GM12878 (cell line): ENCODE results near the gene GOLPH3. TPM values are rescaled to one million over a fixed set of nuclear protein-coding genes. Genes with fewer than 3 reads are reported as not detected.

ENCODE experiments used
- ATAC-seq: fragments of 200-7000 bp; cut with Tn5 transposase; 3 replicates; pipeline ENCODE4 v1.9.1; 2020; ENCODE audit warnings: mild to moderate bottlenecking, moderate library complexity
- BruUV-seq: library from RNA; stranded (reverse); fragments of 400-500 nt; replicated peaks from 2 replicates; lab custom pipeline; 2021; lab: Mats Ljungman, UMichigan
- CTCF ChIA-PET: fragments of 300-600 bp; sonication (Branson Sonifier 250); formaldehyde crosslinking; extraction: SDS; loops from one replicate; lab custom pipeline; 2021; ENCODE audit warnings: inconsistent platforms; lab: Yijun Ruan, JAX
- POLR2A ChIA-PET: fragments of 350-600 bp; formaldehyde crosslinking; extraction: SDS; loops from one replicate; lab custom pipeline; 2021; ENCODE audit warnings: inconsistent platforms; lab: Charles Lee
- RAD21 ChIA-PET: fragments of 300-600 bp; sonication (Branson Sonifier 250); formaldehyde crosslinking; loops from one replicate; lab custom pipeline; 2023; ENCODE audit warnings: antibody characterized with exemption; ENCODE audit not compliant: unreplicated experiment; lab: Charles Lee
- SMC1A ChIA-PET: fragments of 300-600 bp; sonication (Branson Sonifier 250); formaldehyde crosslinking; loops from one replicate; lab custom pipeline; 2023; ENCODE audit not compliant: unreplicated experiment, uncharacterized antibody; lab: Charles Lee
- DNase-seq: peaks from one replicate; pipeline ENCODE4 v3.0.0-alpha.2; 2011; ENCODE audit warnings: low read depth, low spot score
- FAIRE-seq: peaks from 3 replicates; lab custom pipeline; 2011; peaks lifted over from hg19 to GRCh38; lab: Jason Lieb, UNC
- H2AFZ ChIP-seq: 2 replicates; pipeline ENCODE4 v1.6.0; 2011; ENCODE audit warnings: low read depth, low read length, control low read depth; ENCODE audit not compliant: control insufficient read depth
- H3K27ac ChIP-seq: 2 replicates; pipeline ENCODE4 v1.5.1; 2011; ENCODE audit warnings: control low read depth; ENCODE audit not compliant: control insufficient read depth, insufficient read depth
- H3K27me3 ChIP-seq, 2 experiments: replicated peaks in 1 of 2; 2 replicates each; pipeline versions ENCODE4 v1.6.0 to v1.6.1; 2011; ENCODE audit warnings: low read length in 1 of 2; ENCODE audit not compliant: control insufficient read depth in 2 of 2, insufficient read depth in 2 of 2
- H3K36me3 ChIP-seq, 2 experiments: 2 replicates each; pipeline ENCODE4 v1.5.1; 2011; ENCODE audit warnings: low read length in 1 of 2; ENCODE audit not compliant: control insufficient read depth in 2 of 2, insufficient read depth in 2 of 2
- H3K4me1 ChIP-seq: 2 replicates; pipeline ENCODE4 v1.6.1; 2011; ENCODE audit warnings: mild to moderate bottlenecking, low read length, moderate library complexity, mixed read lengths; ENCODE audit not compliant: control insufficient read depth, insufficient read depth
- H3K4me2 ChIP-seq: 2 replicates; pipeline ENCODE4 v1.6.0; 2011; ENCODE audit warnings: control low read depth; ENCODE audit not compliant: control insufficient read depth, insufficient read depth
- H3K4me3 ChIP-seq: fragments of 200-600 bp; sonication (generic); 2 replicates; pipeline ENCODE4 v1.5.1; 2016
- H3K79me2 ChIP-seq: 2 replicates; pipeline ENCODE4 v1.6.0; 2011; ENCODE audit warnings: low read length; ENCODE audit not compliant: control insufficient read depth, insufficient read depth
- H3K9ac ChIP-seq: 2 replicates; pipeline ENCODE4 v1.8.0; 2011; ENCODE audit warnings: low read length, control low read depth, mixed read lengths; ENCODE audit not compliant: control insufficient read depth, insufficient read depth
- H3K9me3 ChIP-seq: replicated peaks from 3 replicates; pipeline ENCODE4 v1.5.1; 2011; ENCODE audit warnings: mild to moderate bottlenecking, low read length; ENCODE audit not compliant: control insufficient read depth, insufficient read depth
- H4K20me1 ChIP-seq: 2 replicates; pipeline ENCODE4 v1.6.0; 2011; ENCODE audit not compliant: control insufficient read depth, insufficient read depth
- BHLHE40 ChIP-seq, 2 experiments: fragments of 450-650 bp in 1 of 2; IDR thresholded peaks; 2 replicates each; pipeline ENCODE4 v1.6.1; 2011 to 2017; ENCODE audit warnings: low read depth in 2 of 2, borderline replicate concordance in 1 of 2, improper control_type of control experiment in 1 of 2, low read length in 1 of 2, mild to moderate bottlenecking in 1 of 2
- BMI1 ChIP-seq: fragments of 450-650 bp; IDR thresholded peaks from 2 replicates; pipeline ENCODE4 v1.6.1; 2016; ENCODE audit warnings: mild to moderate bottlenecking, moderate library complexity, borderline replicate concordance
- CHD1 ChIP-seq: IDR thresholded peaks from 2 replicates; pipeline ENCODE4 v1.6.1; 2012; ENCODE audit warnings: low read depth, low read length, improper control_type of control experiment
- CHD2 ChIP-seq: IDR thresholded peaks from 2 replicates; pipeline ENCODE4 v1.6.1; 2011; ENCODE audit warnings: low read depth, low read length, improper control_type of control experiment, borderline replicate concordance
- CHD4 ChIP-seq: fragments of 200-600 bp; sonication (generic); IDR thresholded peaks from 2 replicates; pipeline ENCODE4 v1.6.1; 2016; ENCODE audit warnings: mild to moderate bottlenecking
- CTCF ChIP-seq, 3 experiments: IDR thresholded peaks in 2 of 3; conservative IDR thresholded peaks in 1 of 3; 2 replicates each; pipeline ENCODE4 v1.5.1; 2011; ENCODE audit warnings: low read depth in 3 of 3, low read length in 3 of 3, mild to moderate bottlenecking in 3 of 3, control low read depth in 2 of 3, moderate library complexity in 2 of 3, inconsistent platforms in 1 of 3, mixed read lengths in 1 of 3; ENCODE audit not compliant: control insufficient read depth in 2 of 3, insufficient read depth in 1 of 3; ENCODE audit errors: extremely low read depth in 1 of 3
- EP300 ChIP-seq, 2 experiments: fragments of 150-350 bp in 1 of 2; IDR thresholded peaks; 2 replicates each; pipeline ENCODE4 v1.6.1; 2011 to 2012; ENCODE audit warnings: low read depth in 2 of 2, low read length in 2 of 2, borderline replicate concordance in 1 of 2, improper control_type of control experiment in 1 of 2, inconsistent platforms in 1 of 2; ENCODE audit not compliant: control insufficient read depth in 1 of 2
- JUNB ChIP-seq: IDR thresholded peaks from 2 replicates; pipeline ENCODE4 v1.6.1; 2016; ENCODE audit warnings: antibody characterized with exemption, mild to moderate bottlenecking
- KAT2A ChIP-seq: conservative IDR thresholded peaks from 2 replicates; pipeline ENCODE4 v1.6.1; 2011; ENCODE audit warnings: low read depth, low read length; ENCODE audit not compliant: control insufficient read depth
- NR2F1 ChIP-seq: fragments of 450-650 bp; conservative IDR thresholded peaks from 2 replicates; pipeline ENCODE4 v1.6.1; 2017; ENCODE audit warnings: mild to moderate bottlenecking
- RAD21 ChIP-seq: IDR thresholded peaks from 2 replicates; pipeline ENCODE4 v1.6.1; 2011; ENCODE audit warnings: mild to moderate bottlenecking, low read depth, low read length, moderate library complexity; ENCODE audit not compliant: insufficient read depth
- SREBF1 ChIP-seq: IDR thresholded peaks from 2 replicates; pipeline ENCODE4 v1.6.1; 2012; ENCODE audit warnings: mild to moderate bottlenecking, low read length
- SUZ12 ChIP-seq: fragments of 200-600 bp; sonication (generic); IDR thresholded peaks from one replicate; pipeline ENCODE4 v1.6.1; 2018; ENCODE audit warnings: antibody characterized with exemption, mild to moderate bottlenecking; ENCODE audit not compliant: unreplicated experiment
- WGBS: methylation state at CpG from one replicate; pipeline ENCODE4 v1.1.6; 2016; ENCODE audit warnings: low lambda C conversion rate; ENCODE audit not compliant: insufficient replicate concordance, insufficient coverage; ENCODE audit errors: missing lambda C conversion rate; 5-methylcytosine and 5-hydroxymethylcytosine counted together
- in situ Hi-C: fragments of 300-500 bp; cut with MboI; formaldehyde crosslinking; loops from 9 replicates; pipeline ENCODE4 v1.14.3; 2018; ENCODE audit warnings: mixed read lengths
- intact Hi-C: fragments of 100-400 bp; cut with micrococcal nuclease; formaldehyde crosslinking; loops from one replicate; pipeline ENCODE4 v1.14.2; 2022; ENCODE audit not compliant: unreplicated experiment
- polyA plus RNA-seq, 11 experiments: library from polyadenylated mRNA; depleted of rRNA in 4 of 11; unstranded in 6 of 11; stranded (reverse) in 5 of 11; fragments of >200 nt; fragmentation: Nextera tagmentation in 4 of 11; fragmentation: Illumina TruSeq in 1 of 11; extraction: Ambion mirVana in 4 of 11; extraction: Trizol in 1 of 11; gene quantifications; 1 replicate in 1 of 11; 2 replicates in 10 of 11; pipeline versions ENCODE4 v1.2.1 to v1.2.3, GENCODE V29; 2011 to 2016; ENCODE audit warnings: inconsistent platforms in 2 of 11, missing spikeins in 2 of 11, low read depth in 1 of 11
- total RNA-seq, 4 experiments: library from RNA; depleted of rRNA in 3 of 4; stranded (reverse); fragments of >200 nt in 3 of 4; fragmentation: Illumina TruSeq in 1 of 4; extraction: Trizol in 1 of 4; gene quantifications; 2 replicates each; pipeline versions ENCODE4 v1.2.1 to v1.2.3, GENCODE V29; 2013 to 2021
- TF ChIP-seq, protein P1 (sequence below): IDR thresholded peaks from 2 replicates; pipeline ENCODE4 v1.6.1; 2011; ENCODE audit warnings: mild to moderate bottlenecking, low read depth, low read length, moderate library complexity; ENCODE audit not compliant: insufficient replicate concordance

Gene GOLPH3
- total and polyA plus RNA-seq, 10 of the 15 experiments (the other 5 are each of a cell fraction or from before 2014, with no cell fraction given): 14.0 to 79.7 (median 43.2) TPM

GRCh38 chr5:32129074-32129598, 45.0 kb downstream of the GOLPH3 start (continued):
- TF ChIP-seq CTCF (IDR thresholded peaks at IDR 0.05 in 2 of 3, conservative IDR thresholded peaks at IDR 0.05 in 1 of 3; ENCODE audit: control insufficient read depth in 2 of 3, extremely low read depth in 1 of 3, insufficient read depth in 1 of 3, low read depth in 3 of 3, low read length in 3 of 3): no peak
- no peak for TF ChIP-seq BMI1
- no peak for TF ChIP-seq SUZ12
- no peak for TF ChIP-seq NR2F1

GRCh38 chr5:32127711-32128110, 46.4 kb downstream of the GOLPH3 start:
- no peak for DNase-seq
- CTCF ChIA-PET: no interaction called here
- no peak for FAIRE-seq
- Histone ChIP-seq H3K27me3 (no peaks in the 10 kb centered on the region), H3K27ac (no peak overlapping the region), H3K4me2 (no peak overlapping the region), H3K4me3 (no peak overlapping the region), H4K20me1 (no peaks in the 10 kb centered on the region), H2AFZ (no peak overlapping the region), H3K9ac (no peak overlapping the region), H3K79me2 (peaks cover 5% of the 10 kb centered on the region), H3K4me1 (no peaks in the 10 kb centered on the region), H3K36me3 (peaks cover 4 to 37% of the 10 kb centered on the region in 2 experiments), H3K9me3 (no peaks in the 10 kb centered on the region)
- in situ Hi-C loops: no loop called here
- intact Hi-C loops: no loop called here
- no peak for ATAC-seq
- SMC1A ChIA-PET: no interaction called here
- POLR2A ChIA-PET: no interaction called here
- RAD21 ChIA-PET: no interaction called here
- 42% methylated on average over 3 of the region's 3 CpGs for WGBS
- no TSS peak for BruUV-seq
- TF ChIP-seq KAT2A (no peak), CHD1 (no peak), RAD21 (no peak), SUZ12 (no peak), JUNB (no peak), BHLHE40 (IDR thresholded peaks at IDR 0.05; ENCODE audit: borderline replicate concordance in 1 of 2, low read depth in 2 of 2, low read length in 1 of 2) (no peak), SREBF1 (no peak), CHD4 (no peak), BMI1 (no peak), CHD2 (no peak), EP300 (IDR thresholded peaks at IDR 0.05; ENCODE audit: borderline replicate concordance in 1 of 2, control insufficient read depth in 1 of 2, low read depth in 2 of 2, low read length in 2 of 2) (no peak)
- TF ChIP-seq, protein P1, sequence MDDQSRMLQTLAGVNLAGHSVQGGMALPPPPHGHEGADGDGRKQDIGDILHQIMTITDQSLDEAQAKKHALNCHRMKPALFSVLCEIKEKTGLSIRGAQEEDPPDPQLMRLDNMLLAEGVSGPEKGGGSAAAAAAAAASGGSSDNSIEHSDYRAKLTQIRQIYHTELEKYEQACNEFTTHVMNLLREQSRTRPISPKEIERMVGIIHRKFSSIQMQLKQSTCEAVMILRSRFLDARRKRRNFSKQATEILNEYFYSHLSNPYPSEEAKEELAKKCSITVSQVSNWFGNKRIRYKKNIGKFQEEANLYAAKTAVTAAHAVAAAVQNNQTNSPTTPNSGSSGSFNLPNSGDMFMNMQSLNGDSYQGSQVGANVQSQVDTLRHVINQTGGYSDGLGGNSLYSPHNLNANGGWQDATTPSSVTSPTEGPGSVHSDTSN: no peak
